ENCODE results near the gene MRPL42.
"Not testable (repeated sequence)": the region's sequence is repeated elsewhere in the genome, so short reads cannot be mapped to it uniquely, and the experiment has no call there.

The MRPL42 gene

GRCh38 chr12:93497456-93497855 lies 30.1 kb downstream of the MRPL42 start:
- no peak overlapping the region for H3K4me3 ChIP-seq (ENCODE audit: low read depth, low read length)
- DNase-seq (ENCODE audit: low read depth): no peak
- no peak for TF ChIP-seq CTCF (IDR thresholded peaks at IDR 0.05; ENCODE audit: control insufficient read depth, extremely low read depth, insufficient read depth)

GRCh38 chr12:93498813-93499212 lies 31.5 kb downstream of the MRPL42 start:
- not testable (repeated sequence) for H3K4me3 ChIP-seq (ENCODE audit: low read depth, low read length); DNase-seq (ENCODE audit: low read depth)

GRCh38 chr12:93500201-93500600 lies 32.9 kb downstream of the MRPL42 start:
- DNase-seq (ENCODE audit: low read depth): no peak
- no peak overlapping the region for H3K4me3 ChIP-seq (ENCODE audit: low read depth, low read length)
- TF ChIP-seq CTCF (IDR thresholded peaks at IDR 0.05; ENCODE audit: control insufficient read depth, extremely low read depth, insufficient read depth): no peak

- no peak for TF ChIP-seq CTCF (IDR thresholded peaks at IDR 0.05; ENCODE audit: control insufficient read depth, extremely low read depth, insufficient read depth)
- no peak overlapping the region for H3K4me3 ChIP-seq (ENCODE audit: low read depth, low read length)
- no peak for DNase-seq (ENCODE audit: low read depth)
Measured at GRCh38 chr12:93500667-93501066, 33.4 kb downstream of the MRPL42 start.

- TF ChIP-seq CTCF (IDR thresholded peaks at IDR 0.05; ENCODE audit: control insufficient read depth, extremely low read depth, insufficient read depth): peak; percentile 71
- DNase-seq (ENCODE audit: low read depth): no peak
Measured at GRCh38 chr12:93502802-93503623, 35.7 kb downstream of the MRPL42 start.

GRCh38 chr12:93507165-93507564 lies 39.9 kb downstream of the MRPL42 start:
- no peak for DNase-seq (ENCODE audit: low read depth)
- TF ChIP-seq CTCF (IDR thresholded peaks at IDR 0.05; ENCODE audit: control insufficient read depth, extremely low read depth, insufficient read depth): no peak
- no peak overlapping the region for H3K4me3 ChIP-seq (ENCODE audit: low read depth, low read length)

More at GRCh38 chr12:93502802-93503623, 35.7 kb downstream of the MRPL42 start:
- H3K4me3 ChIP-seq (ENCODE audit: low read depth, low read length): no peak overlapping the region

- H3K4me3 ChIP-seq (ENCODE audit: low read depth, low read length): no peak overlapping the region
- no peak for TF ChIP-seq CTCF (IDR thresholded peaks at IDR 0.05; ENCODE audit: control insufficient read depth, extremely low read depth, insufficient read depth)
- DNase-seq (ENCODE audit: low read depth): no peak
Measured at GRCh38 chr12:93509506-93509905, 42.2 kb downstream of the MRPL42 start.

Measured in LNCaP clone FGC (cell line).